Hepatocyte (in vitro differentiated cells): ENCODE data around the gene SELENOI.

ENCODE experiments used
- EZH2 ChIP-seq: fragments of 200-600 bp; sonication (generic); IDR thresholded peaks from 2 replicates; pipeline ENCODE4 v1.6.1; 2016; ENCODE audit warnings: antibody characterized with exemption, mild to moderate bottlenecking, borderline replicate concordance
- TF ChIP-seq, protein P1 (sequence below): fragments of 200-600 bp; sonication (generic); IDR thresholded peaks from 2 replicates; pipeline ENCODE4 v1.5.1; 2016; ENCODE audit warnings: antibody characterized with exemption, mild to moderate bottlenecking; ENCODE audit not compliant: poor library complexity

DNA sequence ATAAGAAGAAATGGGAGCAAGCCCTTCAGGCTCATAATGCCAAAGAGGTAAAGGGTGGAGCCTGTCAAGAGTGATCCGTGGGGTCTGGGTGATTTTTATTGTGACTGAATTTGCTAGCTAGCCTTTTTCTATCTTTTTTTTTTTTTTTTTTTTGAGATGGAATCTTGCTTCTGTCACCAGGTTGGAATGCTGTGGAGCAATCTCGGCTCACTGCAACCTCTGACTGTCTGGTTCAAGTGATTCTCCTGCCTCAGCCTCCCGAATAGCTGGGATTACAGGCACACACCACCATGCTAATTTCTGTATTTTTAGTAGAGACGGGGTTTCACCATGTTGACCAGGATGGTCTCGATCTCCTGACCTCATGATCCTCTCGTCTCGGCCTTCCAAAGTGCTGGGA is 84.9 kb downstream of the SELENOI start:
- TF ChIP-seq, protein P1, sequence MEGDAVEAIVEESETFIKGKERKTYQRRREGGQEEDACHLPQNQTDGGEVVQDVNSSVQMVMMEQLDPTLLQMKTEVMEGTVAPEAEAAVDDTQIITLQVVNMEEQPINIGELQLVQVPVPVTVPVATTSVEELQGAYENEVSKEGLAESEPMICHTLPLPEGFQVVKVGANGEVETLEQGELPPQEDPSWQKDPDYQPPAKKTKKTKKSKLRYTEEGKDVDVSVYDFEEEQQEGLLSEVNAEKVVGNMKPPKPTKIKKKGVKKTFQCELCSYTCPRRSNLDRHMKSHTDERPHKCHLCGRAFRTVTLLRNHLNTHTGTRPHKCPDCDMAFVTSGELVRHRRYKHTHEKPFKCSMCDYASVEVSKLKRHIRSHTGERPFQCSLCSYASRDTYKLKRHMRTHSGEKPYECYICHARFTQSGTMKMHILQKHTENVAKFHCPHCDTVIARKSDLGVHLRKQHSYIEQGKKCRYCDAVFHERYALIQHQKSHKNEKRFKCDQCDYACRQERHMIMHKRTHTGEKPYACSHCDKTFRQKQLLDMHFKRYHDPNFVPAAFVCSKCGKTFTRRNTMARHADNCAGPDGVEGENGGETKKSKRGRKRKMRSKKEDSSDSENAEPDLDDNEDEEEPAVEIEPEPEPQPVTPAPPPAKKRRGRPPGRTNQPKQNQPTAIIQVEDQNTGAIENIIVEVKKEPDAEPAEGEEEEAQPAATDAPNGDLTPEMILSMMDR, result no peak
- no peak for TF ChIP-seq EZH2
